H1 (cell line): ENCODE results near the gene GDPD4. TPM values are rescaled to one million over a fixed set of nuclear protein-coding genes. Genes with fewer than 3 reads are reported as not detected.

Experiments used
- CTCF ChIA-PET: fragments of 300-600 bp; sonication (Branson Sonifier 250); formaldehyde crosslinking; loops from one replicate; lab custom pipeline; 2021; ENCODE audit not compliant: partially characterized antibody; lab: Charles Lee
- POLR2A ChIA-PET: fragments of 300-600 bp; sonication (Branson Sonifier 250); formaldehyde crosslinking; loops from one replicate; lab custom pipeline; 2021; ENCODE audit warnings: inconsistent platforms; ENCODE audit not compliant: partially characterized antibody; lab: Charles Lee
- DNase-seq, 2 experiments: peaks; one replicate each; pipeline versions ENCODE4 v3.0.0 to v3.0.0-alpha.2; 2010 to 2022; ENCODE audit warnings: low spot score in 2 of 2, low read depth in 1 of 2, mixed read lengths in 1 of 2
- FAIRE-seq: peaks from 2 replicates; lab custom pipeline; 2011; peaks lifted over from hg19 to GRCh38; lab: Jason Lieb, UNC
- H2AFZ ChIP-seq: 2 replicates; pipeline ENCODE4 v1.8.1; 2012; ENCODE audit warnings: low read length, inconsistent platforms
- H2AK5ac ChIP-seq: 2 replicates; pipeline ENCODE4 v1.6.1; 2013; ENCODE audit warnings: low read depth, low read length
- H2BK120ac ChIP-seq: replicated peaks from 2 replicates; pipeline ENCODE3; 2013; ENCODE audit warnings: low read depth, low read length, inconsistent platforms
- H2BK12ac ChIP-seq: 2 replicates; pipeline ENCODE4 v1.6.1; 2013; ENCODE audit warnings: low read depth, low read length
- H2BK15ac ChIP-seq: 2 replicates; pipeline ENCODE4 v1.6.1; 2013; ENCODE audit warnings: low read length
- H2BK20ac ChIP-seq: 2 replicates; pipeline ENCODE4 v1.6.1; 2013; ENCODE audit warnings: low read length
- H2BK5ac ChIP-seq: 2 replicates; pipeline ENCODE4 v1.6.1; 2013; ENCODE audit warnings: low read depth, low read length
- H3K14ac ChIP-seq: 2 replicates; pipeline ENCODE4 v1.6.1; 2013; ENCODE audit warnings: inconsistent platforms; ENCODE audit not compliant: insufficient read length
- H3K18ac ChIP-seq: 2 replicates; pipeline ENCODE4 v1.6.1; 2013; ENCODE audit warnings: low read length; ENCODE audit errors: extremely low read depth
- H3K23ac ChIP-seq: 2 replicates; pipeline ENCODE4 v1.6.1; 2013; ENCODE audit warnings: inconsistent platforms; ENCODE audit not compliant: insufficient read length
- H3K23me2 ChIP-seq: 2 replicates; pipeline ENCODE4 v1.6.1; 2013; ENCODE audit warnings: low read depth, low read length
- H3K27ac ChIP-seq: 2 replicates; pipeline ENCODE4 v1.6.1; 2011; ENCODE audit warnings: low read depth, low read length, inconsistent platforms
- H3K27me3 ChIP-seq, 4 experiments: replicated peaks in 1 of 4; 1 replicate in 1 of 4; 2 replicates in 3 of 4; pipeline versions ENCODE4 v1.6.1 to v1.8.1; 2011 to 2013; ENCODE audit warnings: low read length in 3 of 4, mild to moderate bottlenecking in 3 of 4, inconsistent platforms in 2 of 4, mixed read lengths in 2 of 4, moderate library complexity in 1 of 4; ENCODE audit not compliant: control insufficient read depth in 3 of 4, insufficient read depth in 3 of 4; ENCODE audit errors: extremely low read depth in 1 of 4
- H3K36me3 ChIP-seq, 4 experiments: 2 replicates each; pipeline versions ENCODE4 v1.6.1 to v1.8.1; 2011 to 2013; ENCODE audit warnings: mild to moderate bottlenecking in 4 of 4, low read length in 3 of 4, moderate library complexity in 2 of 4, control low read depth in 1 of 4, inconsistent platforms in 1 of 4; ENCODE audit not compliant: insufficient read depth in 4 of 4, control insufficient read depth in 2 of 4
- H3K4ac ChIP-seq: replicated peaks from 2 replicates; pipeline ENCODE3; 2013; ENCODE audit warnings: low read length, low read depth, mixed read lengths, inconsistent platforms; ENCODE audit not compliant: insufficient read length
- H3K4me1 ChIP-seq, 4 experiments: replicated peaks in 1 of 4; 1 replicate in 1 of 4; 2 replicates in 3 of 4; pipeline versions ENCODE4 v1.6.1 to v1.8.1; 2011 to 2013; ENCODE audit warnings: low read length in 3 of 4, inconsistent platforms in 2 of 4, mixed read lengths in 1 of 4; ENCODE audit not compliant: insufficient read depth in 4 of 4, control insufficient read depth in 3 of 4
- H3K4me2 ChIP-seq, 2 experiments: 2 replicates each; pipeline versions ENCODE4 v1.6.1 to v1.8.1; 2011 to 2013; ENCODE audit warnings: low read depth in 2 of 2, low read length in 2 of 2, control low read depth in 1 of 2, inconsistent platforms in 1 of 2, mild to moderate bottlenecking in 1 of 2; ENCODE audit not compliant: insufficient read depth in 1 of 2
- H3K4me3 ChIP-seq, 4 experiments: fragments of 200-600, 300-600 bp in 1 of 4; sonication (generic), shearing (Covaris generic), sonication (Bioruptor Twin) in 1 of 4; 2 replicates each; pipeline versions ENCODE4 v1.5.1 to v1.8.1; 2011 to 2016; ENCODE audit warnings: low read length in 4 of 4, low read depth in 3 of 4, control low read depth in 2 of 4, inconsistent platforms in 2 of 4, mild to moderate bottlenecking in 2 of 4, mixed read lengths in 1 of 4, moderate library complexity in 1 of 4; ENCODE audit not compliant: insufficient read depth in 2 of 4; ENCODE audit errors: extremely low read depth in 1 of 4
- H3K56ac ChIP-seq: replicated peaks from 2 replicates; pipeline ENCODE3; 2013; ENCODE audit warnings: low read depth, mild to moderate bottlenecking, mixed read lengths, low read length, inconsistent platforms; ENCODE audit not compliant: insufficient read length
- H3K79me1 ChIP-seq: 2 replicates; pipeline ENCODE4 v1.6.1; 2013; ENCODE audit warnings: low read depth, low read length, control low read depth
- H3K79me2 ChIP-seq, 2 experiments: 2 replicates each; pipeline versions ENCODE4 v1.6.1 to v1.8.1; 2012 to 2013; ENCODE audit warnings: low read length in 2 of 2, mild to moderate bottlenecking in 2 of 2, inconsistent platforms in 1 of 2; ENCODE audit not compliant: insufficient read depth in 2 of 2, control insufficient read depth in 1 of 2
- H3K9ac ChIP-seq, 4 experiments: replicated peaks in 1 of 4; 1 replicate in 1 of 4; 2 replicates in 3 of 4; pipeline versions ENCODE4 v1.6.1 to v1.8.1; 2011 to 2013; ENCODE audit warnings: low read depth in 3 of 4, low read length in 3 of 4, control low read depth in 2 of 4, mild to moderate bottlenecking in 2 of 4, moderate library complexity in 2 of 4, inconsistent platforms in 1 of 4; ENCODE audit errors: extremely low read depth in 1 of 4
- H3K9me3 ChIP-seq, 2 experiments: 2 replicates each; pipeline versions ENCODE4 v1.6.1 to v1.8.1; 2012 to 2013; ENCODE audit warnings: mild to moderate bottlenecking in 2 of 2, moderate library complexity in 2 of 2, control low read depth in 1 of 2, inconsistent platforms in 1 of 2, low read depth in 1 of 2, low read length in 1 of 2, mixed read lengths in 1 of 2; ENCODE audit not compliant: insufficient read depth in 2 of 2
- H4K20me1 ChIP-seq, 2 experiments: replicated peaks in 1 of 2; 2 replicates each; pipeline versions ENCODE3 to v1.8.1; 2011 to 2013; ENCODE audit warnings: inconsistent platforms in 2 of 2, low read length in 2 of 2, mild to moderate bottlenecking in 1 of 2; ENCODE audit not compliant: insufficient read depth in 2 of 2, control insufficient read depth in 1 of 2
- H4K5ac ChIP-seq: 2 replicates; pipeline ENCODE4 v1.6.1; 2013; ENCODE audit warnings: low read length, low read depth, mixed read lengths, inconsistent platforms; ENCODE audit not compliant: insufficient read length
- H4K8ac ChIP-seq: 2 replicates; pipeline ENCODE4 v1.8.0; 2013; ENCODE audit warnings: mild to moderate bottlenecking, moderate library complexity, low read length, inconsistent platforms; ENCODE audit not compliant: insufficient read depth; ENCODE audit errors: extremely low read depth
- H4K91ac ChIP-seq: replicated peaks from 2 replicates; pipeline ENCODE3; 2013; ENCODE audit warnings: low read length, mixed read lengths, inconsistent platforms; ENCODE audit not compliant: insufficient read length
- ASH2L ChIP-seq: fragments of 200-600, 300-600 bp; sonication (generic); IDR thresholded peaks from one replicate; pipeline ENCODE4 v1.7.1; 2017; ENCODE audit warnings: low read length
- CBX5 ChIP-seq: fragments of 300-800, 300-1000 bp; sonication (generic); IDR thresholded peaks from 2 replicates; pipeline ENCODE4 v1.7.1; 2016; ENCODE audit warnings: antibody characterized with exemption, low read length, low read depth
- CEBPB ChIP-seq: IDR thresholded peaks from 2 replicates; pipeline ENCODE4 v1.6.1; 2012; ENCODE audit warnings: low read depth, low read length
- CHD2 ChIP-seq: IDR thresholded peaks from 2 replicates; pipeline ENCODE4 v1.6.1; 2012; ENCODE audit warnings: low read length, improper control_type of control experiment
- GTF2F1 ChIP-seq: IDR thresholded peaks from 2 replicates; pipeline ENCODE4 v1.6.1; 2012; ENCODE audit warnings: low read depth, low read length, improper control_type of control experiment, borderline replicate concordance
- NANOG ChIP-seq: IDR thresholded peaks from 2 replicates; pipeline ENCODE4 v1.6.1; 2011; ENCODE audit warnings: low read length, low read depth, mild to moderate bottlenecking, inconsistent platforms; ENCODE audit not compliant: insufficient read depth, poor library complexity, severe bottlenecking
- POLR2A ChIP-seq, 2 experiments: IDR thresholded peaks; 1 replicate in 1 of 2; 2 replicates in 1 of 2; pipeline ENCODE4 v1.6.1; 2011; ENCODE audit warnings: low read depth in 2 of 2, low read length in 2 of 2, mild to moderate bottlenecking in 2 of 2; ENCODE audit errors: control extremely low read depth in 1 of 2
- POLR2AphosphoS5 ChIP-seq: IDR thresholded peaks from 2 replicates; pipeline ENCODE4 v1.6.1; 2011; ENCODE audit warnings: low read depth, low read length
- RAD21 ChIP-seq, 2 experiments: IDR thresholded peaks in 1 of 2; conservative IDR thresholded peaks in 1 of 2; 2 replicates each; pipeline ENCODE4 v1.6.1; 2011; ENCODE audit warnings: low read depth in 2 of 2, low read length in 2 of 2, improper control_type of control experiment in 1 of 2, inconsistent platforms in 1 of 2, mild to moderate bottlenecking in 1 of 2, moderate library complexity in 1 of 2
- RBBP5 ChIP-seq: IDR thresholded peaks from 2 replicates; pipeline ENCODE4 v1.7.1; 2012; ENCODE audit warnings: low read depth, mild to moderate bottlenecking, inconsistent platforms, low read length, moderate library complexity, borderline replicate concordance
- SAP30 ChIP-seq: fragments of 300-600 bp; sonication (generic); IDR thresholded peaks from 2 replicates; pipeline ENCODE4 v1.7.1; 2012; ENCODE audit warnings: low read length, moderate library complexity, mild to moderate bottlenecking, inconsistent platforms; ENCODE audit not compliant: insufficient read depth, insufficient replicate concordance
- SIRT6 ChIP-seq: IDR thresholded peaks from one replicate; pipeline ENCODE4 v1.7.1; 2012; ENCODE audit warnings: low read length, inconsistent platforms
- SP1 ChIP-seq: IDR thresholded peaks from 2 replicates; pipeline ENCODE4 v1.6.1; 2011; ENCODE audit warnings: low read depth, low read length
- ZNF274 ChIP-seq: IDR thresholded peaks from 2 replicates; pipeline ENCODE4 v1.7.0; 2012; ENCODE audit warnings: low read length, borderline replicate concordance; ENCODE audit errors: extremely low read depth
- WGBS, 2 experiments: shearing (Covaris generic) in 1 of 2; methylation state at CpG; one replicate each; pipeline versions ENCODE4 v1.1.6 to v1.1.7; 2013 to 2015; ENCODE audit warnings: low lambda C conversion rate in 2 of 2, mixed read lengths in 2 of 2, inconsistent platforms in 1 of 2, low coverage in 1 of 2, missing lambda C conversion rate in 1 of 2; ENCODE audit not compliant: insufficient replicate concordance in 2 of 2, insufficient coverage in 1 of 2, insufficient read length in 1 of 2; ENCODE audit errors: extremely low coverage in 1 of 2, missing lambda C conversion rate in 1 of 2; 5-methylcytosine and 5-hydroxymethylcytosine counted together
- polyA plus RNA-seq, 7 experiments: library from polyadenylated mRNA; depleted of rRNA in 3 of 7; stranded (reverse) in 5 of 7; unstranded in 2 of 7; fragments of >200 nt in 5 of 7; fragments of 200-250 nt in 2 of 7; gene quantifications; 1 replicate in 5 of 7; 2 replicates in 1 of 7; 4 replicates in 1 of 7; pipeline versions ENCODE4 v1.2.1 to v1.2.3, GENCODE V29; 2011 to 2013; ENCODE audit warnings: missing spikeins in 2 of 7, mixed read lengths in 2 of 7
- total RNA-seq: library from RNA; stranded (reverse); fragmentation: NEBNext Ultra II Directional; extraction: Animal tissue kit (Norgen Biotek cat#: 25700); gene quantifications from 2 replicates; pipeline ENCODE4 v1.2.1, GENCODE V29; 2021

GDPD4 gene
- total and polyA plus RNA-seq, 2 of the 8 experiments (the other 6 are each of a cell fraction or from before 2014, with no cell fraction given), result not detected

DNA sequence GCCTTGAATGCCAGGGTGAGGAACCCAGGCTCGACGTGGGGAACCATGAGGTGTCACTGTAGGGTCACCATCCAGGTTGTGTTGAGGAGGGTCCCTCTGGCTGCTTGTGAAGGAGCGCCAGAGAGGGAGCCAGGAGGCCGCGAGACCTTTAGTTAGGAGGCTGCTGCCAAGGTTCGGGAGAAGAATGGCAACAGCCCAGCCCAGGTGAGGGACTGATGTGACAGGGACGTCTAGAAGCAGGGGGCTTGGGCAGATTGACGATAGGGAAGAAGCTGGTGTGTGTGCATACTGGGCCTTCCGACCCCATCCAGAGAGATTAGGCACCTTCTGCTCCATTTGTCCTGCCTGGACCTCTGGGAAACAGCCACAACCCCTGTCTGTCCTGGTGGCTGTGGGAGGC lies 124.5 kb downstream of the GDPD4 start:
- H3K4me1 ChIP-seq, result peaks cover 16 to 40% (median 20%) of the 10 kb centered on the region in 4 experiments
- no peak overlapping the region for H3K4me3 ChIP-seq
- WGBS, 2 experiments, result 90% methylated on average over 9 of the region's 9 CpGs; no CpG with 5 or more reads in 1 of the 2 experiments
- no peaks in the 10 kb centered on the region for H3K79me1 ChIP-seq
- no peak overlapping the region for H4K5ac ChIP-seq
- no peak overlapping the region; the same call in 1 of the 2 replicates for H2AK5ac ChIP-seq
- H3K27ac ChIP-seq, result no peak overlapping the region
- no peak overlapping the region for H2BK5ac ChIP-seq
- no peak overlapping the region for H2BK120ac ChIP-seq
- no peak overlapping the region; the same call in 1 of the 2 replicates for H3K18ac ChIP-seq
- no peak for FAIRE-seq
- peak overlapping the region; percentile 4 for H3K4ac ChIP-seq
- no peak overlapping the region for H3K56ac ChIP-seq
- POLR2A ChIA-PET, result interaction anchor here (3.8 kb wide), 1 partner anchor 29 kb away, joined by 14 read pairs; no protein-coding TSS in a partner anchor
- no peak overlapping the region for H2AFZ ChIP-seq
- peak overlapping the region; percentile 61; the same call in 1 of the 2 replicates for H2BK20ac ChIP-seq
- H2BK12ac ChIP-seq, result peak overlapping the region; percentile 94; the same call in 1 of the 2 replicates
- no peak for DNase-seq
- H3K27me3 ChIP-seq, result peaks cover 0 to 3% (median 0%) of the 10 kb centered on the region in 4 experiments; a peak in 1 of 7 replicates
- no peaks in the 10 kb centered on the region for H3K36me3 ChIP-seq
- H4K20me1 ChIP-seq, result no peaks in the 10 kb centered on the region
- H3K79me2 ChIP-seq, result no peaks in the 10 kb centered on the region
- H4K91ac ChIP-seq, result peak overlapping the region; percentile 85
- no peaks in the 10 kb centered on the region for H3K9me3 ChIP-seq
- H2BK15ac ChIP-seq, result peak overlapping the region; percentile 82; the same call in 1 of the 2 replicates
- H3K14ac ChIP-seq, result no peak overlapping the region
- H3K9ac ChIP-seq, result no peak overlapping the region
- no peak overlapping the region for H4K8ac ChIP-seq
- H3K23ac ChIP-seq, result no peak overlapping the region
- TF ChIP-seq RAD21 (IDR thresholded peaks at IDR 0.05 in 1 of 2, conservative IDR thresholded peaks at IDR 0.05 in 1 of 2; ENCODE audit: low read depth in 2 of 2, low read length in 2 of 2), result no peak
- TF ChIP-seq CHD2, result no peak
- TF ChIP-seq SIRT6, result no peak
- TF ChIP-seq ZNF274, result no peak
- TF ChIP-seq CEBPB, result no peak
- no peak for TF ChIP-seq POLR2AphosphoS5
- no peak for TF ChIP-seq CBX5
- TF ChIP-seq SAP30, result no peak
- TF ChIP-seq ASH2L, result no peak
- no peak for TF ChIP-seq NANOG
- TF ChIP-seq GTF2F1, result no peak
- no peak for TF ChIP-seq RBBP5
- no peak for TF ChIP-seq SP1
- no peak for TF ChIP-seq POLR2A (IDR thresholded peaks at IDR 0.05; ENCODE audit: control extremely low read depth in 1 of 2, low read depth in 2 of 2, low read length in 2 of 2)
- CTCF ChIA-PET, result interaction anchor here (0.6 to 15.1 kb wide), 5 partner anchors 12 to 285 kb away, joined by 3 to 187 read pairs (median 6); partner anchors contain the start of gene MYO7A
- H3K23me2 ChIP-seq, result peaks cover 4% of the 10 kb centered on the region; the same call in 1 of the 2 replicates
- no peak overlapping the region for H3K4me2 ChIP-seq
